ENCODE measurements around the gene OR6J1.
"Not testable (repeated sequence)": the region's sequence is repeated elsewhere in the genome, so short reads cannot be mapped to it uniquely, and the experiment has no call there.

- not testable (repeated sequence) for TF ChIP-seq ELK1 (IDR thresholded peaks at IDR 0.05; ENCODE audit: low read depth, low read length); HMGXB4 (CRISPR knock-in tag; IDR thresholded peaks at IDR 0.05; ENCODE audit: borderline replicate concordance); EP300 (IDR thresholded peaks at IDR 0.05); CTCF (IDR thresholded peaks at IDR 0.05); PBX3 (IDR thresholded peaks at IDR 0.05); POLR2A (IDR thresholded peaks at IDR 0.05; ENCODE audit: low read length); KDM1A (IDR thresholded peaks at IDR 0.05; ENCODE audit: low read depth); CBX2 (IDR thresholded peaks at IDR 0.05; ENCODE audit: borderline replicate concordance, low read depth); MAX (IDR thresholded peaks at IDR 0.05); RAD21 (conservative IDR thresholded peaks at IDR 0.05 in 1 of 2, IDR thresholded peaks at IDR 0.05 in 1 of 2)
These were observed 8.2 kb downstream of the OR6J1 start for GRCh38 chr14:22635980-22636379.
